Sigmoid colon (tissue), 4 donors: ENCODE measurements around the gene OR5D16.

ENCODE experiments used
- POLR2A ChIP-seq, 2 donors: fragments of 450-650 bp; IDR thresholded peaks; one replicate each; pipeline ENCODE4 v1.6.1; 2016; ENCODE audit warnings: antibody characterized with exemption in 2 of 2, mild to moderate bottlenecking in 2 of 2, moderate library complexity in 2 of 2
- POLR2AphosphoS5 ChIP-seq, 4 donors: sonication (generic); formaldehyde crosslinking; IDR thresholded peaks; one replicate each; pipeline ENCODE4 v1.6.1; 2017; ENCODE audit warnings: antibody characterized with exemption in 4 of 4
- TF ChIP-seq, protein P1 (sequence below), 4 experiments: fragments of 450-650 bp in 3 of 4; fragments of 200-600 bp in 1 of 4; IDR thresholded peaks; one replicate each; pipeline ENCODE4 v1.5.1; 2016 to 2019; ENCODE audit warnings: antibody characterized with exemption in 4 of 4, mild to moderate bottlenecking in 3 of 4, moderate library complexity in 2 of 4

DNA sequence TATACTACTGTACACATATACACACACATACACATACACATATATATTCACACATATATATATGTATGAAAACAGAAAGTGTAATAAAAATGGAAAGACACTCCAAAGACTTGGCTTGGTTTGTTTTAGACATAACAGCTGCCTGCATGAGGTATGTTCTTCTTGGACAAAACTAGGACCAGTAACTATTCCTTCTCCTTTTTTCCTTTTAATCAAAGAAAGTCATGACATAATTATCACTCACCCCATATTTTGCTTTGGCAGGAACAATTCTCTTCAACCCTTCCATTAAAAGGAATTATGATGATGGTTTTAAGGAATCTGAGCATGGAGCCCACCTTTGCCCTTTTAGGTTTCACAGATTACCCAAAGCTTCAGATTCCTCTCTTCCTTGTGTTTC, 43.3 kb upstream of the OR5D16 start, which contains the start of gene OR5D14:
- TF ChIP-seq, protein P1, sequence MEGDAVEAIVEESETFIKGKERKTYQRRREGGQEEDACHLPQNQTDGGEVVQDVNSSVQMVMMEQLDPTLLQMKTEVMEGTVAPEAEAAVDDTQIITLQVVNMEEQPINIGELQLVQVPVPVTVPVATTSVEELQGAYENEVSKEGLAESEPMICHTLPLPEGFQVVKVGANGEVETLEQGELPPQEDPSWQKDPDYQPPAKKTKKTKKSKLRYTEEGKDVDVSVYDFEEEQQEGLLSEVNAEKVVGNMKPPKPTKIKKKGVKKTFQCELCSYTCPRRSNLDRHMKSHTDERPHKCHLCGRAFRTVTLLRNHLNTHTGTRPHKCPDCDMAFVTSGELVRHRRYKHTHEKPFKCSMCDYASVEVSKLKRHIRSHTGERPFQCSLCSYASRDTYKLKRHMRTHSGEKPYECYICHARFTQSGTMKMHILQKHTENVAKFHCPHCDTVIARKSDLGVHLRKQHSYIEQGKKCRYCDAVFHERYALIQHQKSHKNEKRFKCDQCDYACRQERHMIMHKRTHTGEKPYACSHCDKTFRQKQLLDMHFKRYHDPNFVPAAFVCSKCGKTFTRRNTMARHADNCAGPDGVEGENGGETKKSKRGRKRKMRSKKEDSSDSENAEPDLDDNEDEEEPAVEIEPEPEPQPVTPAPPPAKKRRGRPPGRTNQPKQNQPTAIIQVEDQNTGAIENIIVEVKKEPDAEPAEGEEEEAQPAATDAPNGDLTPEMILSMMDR (IDR thresholded peaks at IDR 0.05): no peak
- no peak for TF ChIP-seq POLR2AphosphoS5 (IDR thresholded peaks at IDR 0.05)
- TF ChIP-seq POLR2A (IDR thresholded peaks at IDR 0.05): no peak
